ENCODE results near the gene LPAR3. TPM values are rescaled to one million over a fixed set of nuclear protein-coding genes. Genes with fewer than 3 reads are reported as not detected.

Gene LPAR3
- total RNA-seq, 1 experiment from 2014 or later, result not detected

DNA sequence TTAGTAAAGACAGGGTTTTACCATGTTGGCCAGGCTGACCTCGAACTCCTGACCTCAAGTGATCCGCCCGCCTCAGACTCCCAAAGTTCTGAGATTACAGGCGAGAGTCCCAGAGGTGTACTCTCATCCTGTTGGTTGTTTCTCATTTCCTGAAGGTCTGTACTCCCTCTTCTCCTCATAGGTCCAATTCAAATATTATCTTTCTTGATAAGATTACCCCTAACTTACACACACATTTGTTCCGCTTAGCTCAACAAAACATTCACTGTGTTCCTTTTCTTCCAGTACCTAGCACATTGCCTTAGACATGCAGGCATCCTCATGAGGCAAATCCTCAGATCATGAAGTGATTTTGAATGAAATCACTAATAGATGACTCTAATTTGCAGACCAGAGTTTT is 130.3 kb downstream of the LPAR3 start:
- Histone ChIP-seq H3K79me2 (ENCODE audit: low read depth) (no peaks in the 10 kb centered on the region), H3K27ac (no peak overlapping the region), H3K4me2 (no peak overlapping the region), H4K20me1 (ENCODE audit: insufficient read depth) (no peaks in the 10 kb centered on the region), H3K36me3 (ENCODE audit: low read depth) (no peaks in the 10 kb centered on the region), H3K4me1 (replicated peaks; ENCODE audit: insufficient read depth) (no peaks in the 10 kb centered on the region), H2AFZ (no peak overlapping the region), H3K9me2 (ENCODE audit: insufficient read depth) (no peaks in the 10 kb centered on the region), H3F3A (ENCODE audit: insufficient read depth, low read depth) (no peaks in the 10 kb centered on the region), H3K4me3 (no peak overlapping the region), H3K9me3 (ENCODE audit: insufficient read depth, low read depth) (no peaks in the 10 kb centered on the region), H3K27me3 (ENCODE audit: insufficient read depth, low read depth) (no peaks in the 10 kb centered on the region)
- intact Hi-C loops (cut with micrococcal nuclease; ENCODE audit: unreplicated experiment), result no loop called here
- CTCF ChIA-PET, result no interaction called here
- POLR2A ChIA-PET (ENCODE audit: unreplicated experiment), result no interaction called here
- no peak for DNase-seq
- no TSS peak for BruUV-seq (replicated peaks)
- TF ChIP-seq EZH2 (IDR thresholded peaks at IDR 0.05; ENCODE audit: low read depth) (no peak), CTCF (conservative IDR thresholded peaks at IDR 0.05) (no peak)

Other genes with a start within 250 kb of the LPAR3 start
- gene SSX2IP, start 202.7 kb downstream of the LPAR3 start, total RNA-seq (2021), result 16.4 and 20.7 TPM in 2 replicates
- gene MCOLN2, start 103.9 kb upstream of the LPAR3 start, total RNA-seq (2021), result 0.23 TPM in 1 of 2 replicates, not detected in the other
- 8.4 and 10.1 TPM in 2 replicates for gene MCOLN3, start 155.3 kb upstream of the LPAR3 start, total RNA-seq (2021)

Data from PC-9 (cell line).